Kidney epithelial cell (primary cell): Measurements from ENCODE around the gene PLCB1. TPM values are rescaled to one million over a fixed set of nuclear protein-coding genes. Genes with fewer than 3 reads are reported as not detected.

Experiments
- DNase-seq: peaks from one replicate; pipeline ENCODE4 v3.0.0-alpha.2; 2010; ENCODE audit warnings: low read depth
- H3K27me3 ChIP-seq: 2 replicates; pipeline ENCODE4 v1.6.0; 2011; ENCODE audit warnings: low read length; ENCODE audit not compliant: control insufficient read depth, insufficient read depth
- H3K36me3 ChIP-seq: 2 replicates; pipeline ENCODE4 v1.5.1; 2011; ENCODE audit warnings: low read length; ENCODE audit not compliant: control insufficient read depth, insufficient read depth
- H3K4me3 ChIP-seq: 2 replicates; pipeline ENCODE4 v1.5.1; 2011; ENCODE audit warnings: low read depth, mild to moderate bottlenecking, control low read depth, low read length
- total RNA-seq: library from RNA; depleted of rRNA; stranded (reverse); fragments of >200 nt; gene quantifications from 2 replicates; pipeline ENCODE4 v1.2.3, GENCODE V29; 2015
- TF ChIP-seq, protein P1 (sequence below): IDR thresholded peaks from 2 replicates; pipeline ENCODE4 v1.5.1; 2011; ENCODE audit warnings: mild to moderate bottlenecking, moderate library complexity, low read length, control low read depth, inconsistent platforms; ENCODE audit not compliant: insufficient read depth, poor library complexity, severe bottlenecking

The PLCB1 gene
- total RNA-seq, 1 donor from 2014 or later: 5.1 TPM

DNA sequence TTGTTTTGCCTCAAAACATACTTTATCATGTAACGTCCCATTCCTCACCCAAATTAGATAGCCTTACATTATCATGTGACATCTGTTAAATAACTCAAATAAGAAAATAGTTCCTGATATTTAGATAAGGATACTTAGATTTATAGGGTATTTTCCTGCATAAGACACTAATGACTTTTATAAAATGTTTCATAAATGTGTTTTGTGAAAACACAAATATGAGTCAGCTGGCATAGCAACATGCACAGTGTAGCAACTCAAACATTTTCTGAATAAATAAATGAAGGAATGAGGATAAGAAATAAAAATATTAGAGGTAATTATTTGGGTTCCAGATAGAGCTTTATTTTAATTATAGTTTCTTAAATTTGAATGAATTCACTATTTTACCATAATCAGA is 476.4 kb downstream of the PLCB1 start:
- TF ChIP-seq, protein P1, sequence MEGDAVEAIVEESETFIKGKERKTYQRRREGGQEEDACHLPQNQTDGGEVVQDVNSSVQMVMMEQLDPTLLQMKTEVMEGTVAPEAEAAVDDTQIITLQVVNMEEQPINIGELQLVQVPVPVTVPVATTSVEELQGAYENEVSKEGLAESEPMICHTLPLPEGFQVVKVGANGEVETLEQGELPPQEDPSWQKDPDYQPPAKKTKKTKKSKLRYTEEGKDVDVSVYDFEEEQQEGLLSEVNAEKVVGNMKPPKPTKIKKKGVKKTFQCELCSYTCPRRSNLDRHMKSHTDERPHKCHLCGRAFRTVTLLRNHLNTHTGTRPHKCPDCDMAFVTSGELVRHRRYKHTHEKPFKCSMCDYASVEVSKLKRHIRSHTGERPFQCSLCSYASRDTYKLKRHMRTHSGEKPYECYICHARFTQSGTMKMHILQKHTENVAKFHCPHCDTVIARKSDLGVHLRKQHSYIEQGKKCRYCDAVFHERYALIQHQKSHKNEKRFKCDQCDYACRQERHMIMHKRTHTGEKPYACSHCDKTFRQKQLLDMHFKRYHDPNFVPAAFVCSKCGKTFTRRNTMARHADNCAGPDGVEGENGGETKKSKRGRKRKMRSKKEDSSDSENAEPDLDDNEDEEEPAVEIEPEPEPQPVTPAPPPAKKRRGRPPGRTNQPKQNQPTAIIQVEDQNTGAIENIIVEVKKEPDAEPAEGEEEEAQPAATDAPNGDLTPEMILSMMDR: no peak
- DNase-seq: no peak

GRCh38 chr20:8616792-8617191 is 484.7 kb downstream of the PLCB1 start:
- no peak overlapping the region for H3K4me3 ChIP-seq
- TF ChIP-seq, protein P1: no peak
- DNase-seq: no peak
- H3K36me3 ChIP-seq: no peaks in the 10 kb centered on the region
- H3K27me3 ChIP-seq: no peaks in the 10 kb centered on the region

More for the DNA sequence above, 476.4 kb downstream of the PLCB1 start:
- H3K4me3 ChIP-seq: no peak overlapping the region
- no peaks in the 10 kb centered on the region for H3K27me3 ChIP-seq
- H3K36me3 ChIP-seq: no peaks in the 10 kb centered on the region

DNA sequence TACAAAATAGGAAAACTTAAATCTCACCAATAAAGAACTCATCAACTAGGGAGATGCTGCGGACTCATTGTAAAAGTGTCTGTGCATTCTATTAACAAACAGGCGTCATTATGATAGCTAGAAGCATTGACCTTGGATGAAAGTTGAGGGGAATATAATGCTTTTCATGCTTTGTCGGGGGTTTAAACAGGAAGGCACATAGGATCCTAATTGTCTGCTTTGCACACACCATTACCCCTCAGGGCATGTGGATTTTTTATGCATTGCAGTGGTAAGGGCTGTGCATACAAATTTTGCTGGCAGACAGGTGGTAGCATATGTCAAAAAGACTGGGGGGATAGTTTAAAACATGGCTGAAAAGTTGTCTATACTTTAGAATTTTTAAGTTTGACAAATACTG is 488.9 kb downstream of the PLCB1 start:
- no peak for DNase-seq

GRCh38 chr20:8624046-8624445 is 492.0 kb downstream of the PLCB1 start:
- no peaks in the 10 kb centered on the region for H3K36me3 ChIP-seq
- no peak overlapping the region for H3K4me3 ChIP-seq
- no peaks in the 10 kb centered on the region for H3K27me3 ChIP-seq
- no peak for DNase-seq
- TF ChIP-seq, protein P1: no peak

More for the DNA sequence above, 488.9 kb downstream of the PLCB1 start:
- H3K36me3 ChIP-seq: no peaks in the 10 kb centered on the region
- TF ChIP-seq, protein P1: no peak
- H3K4me3 ChIP-seq: no peak overlapping the region
- no peaks in the 10 kb centered on the region for H3K27me3 ChIP-seq

DNA sequence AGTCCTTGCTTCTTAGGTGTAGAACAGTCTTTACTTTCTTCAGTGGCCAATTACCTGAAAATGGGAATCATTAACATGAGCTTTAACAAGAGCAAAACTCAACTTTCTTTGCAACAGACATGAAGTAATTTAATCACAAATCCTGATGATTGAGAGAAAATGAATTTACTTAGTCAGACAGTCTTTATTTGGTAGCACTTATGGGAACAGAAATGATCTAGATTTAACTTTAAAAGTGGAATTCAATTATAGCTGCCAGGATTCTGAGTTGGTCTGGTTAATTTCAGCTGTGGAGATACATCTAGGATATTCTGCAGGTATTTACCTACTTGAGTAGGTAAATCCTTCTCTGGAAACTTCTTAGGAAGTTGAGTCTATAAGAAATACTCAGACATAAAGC is 492.6 kb downstream of the PLCB1 start:
- no peaks in the 10 kb centered on the region for H3K27me3 ChIP-seq
- TF ChIP-seq, protein P1: no peak
- no peaks in the 10 kb centered on the region for H3K36me3 ChIP-seq
- no peak overlapping the region for H3K4me3 ChIP-seq
- DNase-seq: no peak

DNA sequence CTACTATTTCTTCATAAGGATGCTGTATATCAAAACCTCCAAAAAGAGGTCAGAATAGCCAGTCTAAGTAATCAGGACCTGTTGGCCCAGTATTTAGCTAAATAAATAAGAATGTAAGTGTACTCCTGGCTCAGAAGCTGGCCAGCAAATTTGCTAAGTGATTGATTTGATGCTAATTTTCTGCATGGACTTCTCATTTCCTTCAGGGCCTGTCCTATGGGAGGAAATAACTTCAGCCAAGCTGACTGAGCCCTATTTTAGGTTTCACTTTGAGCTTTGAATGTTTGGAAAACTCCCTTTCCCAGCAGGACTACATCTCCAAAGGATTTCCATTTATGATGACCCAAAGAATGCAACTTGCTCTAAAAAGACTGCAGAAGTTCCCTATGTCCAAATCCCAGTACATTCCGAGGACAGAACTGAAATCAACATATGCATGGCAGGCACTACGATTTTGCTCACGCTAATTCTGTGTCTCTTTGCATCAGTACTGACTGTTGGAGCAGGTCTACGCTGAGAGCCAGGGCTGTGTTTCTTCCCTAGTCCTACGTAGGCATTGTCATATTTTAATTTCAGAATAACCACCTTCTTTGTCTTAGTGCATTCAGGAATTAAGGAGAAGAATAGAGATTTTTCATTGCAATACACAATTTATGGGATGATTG is 495.4 kb downstream of the PLCB1 start:
- Histone ChIP-seq H3K4me3 (no peak overlapping the region), H3K36me3 (no peaks in the 10 kb centered on the region), H3K27me3 (no peaks in the 10 kb centered on the region)
- DNase-seq: no peak
- TF ChIP-seq, protein P1: no peak
